Activated T-cell treated with anti-CD3 and anti-CD28 coated beads, Interleukin-2, amount 50 U/mL, for 1 hour (primary cell): ENCODE data around the gene BRI3.

Source experiments
- DNase-seq: peaks from one replicate; pipeline ENCODE4 v3.0.0-alpha.2; 2020

The BRI3 gene

GRCh38 chr7:98288064-98288823 is 6.8 kb downstream of the BRI3 start:
- DNase-seq, result no peak

- DNase-seq, result no peak
These were observed 7.9 kb downstream of the BRI3 start for GRCh38 chr7:98289333-98289875.

GRCh38 chr7:98291717-98292116 is 10.2 kb downstream of the BRI3 start:
- no peak for DNase-seq

GRCh38 chr7:98293265-98293664 is 11.8 kb downstream of the BRI3 start:
- no peak for DNase-seq

- no peak for DNase-seq
These were observed 12.3 kb downstream of the BRI3 start for GRCh38 chr7:98293746-98294145.

GRCh38 chr7:98294326-98294725 is 12.8 kb downstream of the BRI3 start:
- no peak for DNase-seq

GRCh38 chr7:98294798-98295382 is 13.4 kb downstream of the BRI3 start:
- no peak for DNase-seq

- DNase-seq, result no peak
These were observed 14.1 kb downstream of the BRI3 start for GRCh38 chr7:98295467-98296192.

- DNase-seq, result no peak
These were observed 15.3 kb downstream of the BRI3 start for GRCh38 chr7:98296833-98297232.

GRCh38 chr7:98297626-98298286 is 16.3 kb downstream of the BRI3 start:
- no peak for DNase-seq

- DNase-seq, result no peak
These were observed 19.3 kb downstream of the BRI3 start for GRCh38 chr7:98300595-98301372.

- DNase-seq, result no peak
These were observed 20.4 kb downstream of the BRI3 start for GRCh38 chr7:98301693-98302470.

GRCh38 chr7:98303176-98303865 is 21.8 kb downstream of the BRI3 start:
- DNase-seq, result no peak

GRCh38 chr7:98303906-98304305 is 22.4 kb downstream of the BRI3 start:
- DNase-seq, result no peak

- no peak for DNase-seq
These were observed 24.6 kb downstream of the BRI3 start for GRCh38 chr7:98305951-98306535.

GRCh38 chr7:98307971-98308466 is 26.5 kb downstream of the BRI3 start:
- DNase-seq, result no peak

GRCh38 chr7:98309566-98309965 is 28.1 kb downstream of the BRI3 start:
- DNase-seq, result no peak

GRCh38 chr7:98312201-98312600 is 30.7 kb downstream of the BRI3 start:
- no peak for DNase-seq

GRCh38 chr7:98314469-98314868 is 33.0 kb downstream of the BRI3 start:
- no peak for DNase-seq

GRCh38 chr7:98315318-98315993 is 34.0 kb downstream of the BRI3 start:
- no peak for DNase-seq
